Endothelial cell (in vitro differentiated cells): ENCODE measurements around the gene PODXL. TPM values are rescaled to one million over a fixed set of nuclear protein-coding genes. Genes with fewer than 3 reads are reported as not detected.

Source experiments
- DNase-seq: peaks from one replicate; pipeline ENCODE4 v3.0.0; 2021; ENCODE audit warnings: low spot score
- H3K27ac Mint-ChIP-seq: one replicate; pipeline ENCODE4 v1.8.0; 2021; ENCODE audit warnings: mixed read lengths, inconsistent platforms; ENCODE audit not compliant: unreplicated experiment
- H3K27me3 Mint-ChIP-seq: one replicate; pipeline ENCODE4 v1.8.0; 2021; ENCODE audit warnings: mild to moderate bottlenecking, moderate library complexity, mixed read lengths, inconsistent platforms; ENCODE audit not compliant: unreplicated experiment
- H3K36me3 Mint-ChIP-seq: one replicate; pipeline ENCODE4 v1.8.0; 2021; ENCODE audit warnings: mild to moderate bottlenecking, low read depth, mixed read lengths, inconsistent platforms; ENCODE audit not compliant: unreplicated experiment
- H3K4me1 Mint-ChIP-seq: one replicate; pipeline ENCODE4 v1.8.0; 2021; ENCODE audit warnings: mild to moderate bottlenecking, mixed read lengths, inconsistent platforms; ENCODE audit not compliant: unreplicated experiment
- H3K4me3 Mint-ChIP-seq: one replicate; pipeline ENCODE4 v1.8.0; 2021; ENCODE audit warnings: mild to moderate bottlenecking, mixed read lengths, inconsistent platforms; ENCODE audit not compliant: unreplicated experiment
- H3K9me3 Mint-ChIP-seq: one replicate; pipeline ENCODE4 v1.8.0; 2021; ENCODE audit warnings: mixed read lengths, inconsistent platforms; ENCODE audit not compliant: unreplicated experiment
- CTCF ChIP-seq: fragments of 200-600 bp; sonication (generic); IDR thresholded peaks from one replicate; pipeline ENCODE4 v1.5.0; 2021; ENCODE audit warnings: antibody characterized with exemption; ENCODE audit not compliant: unreplicated experiment
- total RNA-seq: library from RNA; stranded (reverse); fragmentation: NEBNext Ultra II Directional; extraction: Animal tissue kit (Norgen Biotek cat#: 25700); gene quantifications from one replicate; pipeline ENCODE4 v1.2.1, GENCODE V29; 2021; ENCODE audit not compliant: unreplicated experiment

PODXL gene
- total RNA-seq, 1 donor from 2014 or later: 302 TPM

GRCh38 chr7:131591687-131592319, 35.4 kb upstream of the PODXL start:
- TF ChIP-seq CTCF: no peak
- no peak for DNase-seq
- Mint-ChIP-seq H3K27ac (no peak overlapping the region), H3K4me3 (no peak overlapping the region), H3K4me1 (peaks cover 3% of the 10 kb centered on the region), H3K36me3 (no peaks in the 10 kb centered on the region), H3K27me3 (peaks cover 3% of the 10 kb centered on the region), H3K9me3 (no peaks in the 10 kb centered on the region)

GRCh38 chr7:131587315-131587923, 31.0 kb upstream of the PODXL start:
- H3K27ac Mint-ChIP-seq: no peak overlapping the region
- H3K9me3 Mint-ChIP-seq: no peaks in the 10 kb centered on the region
- H3K27me3 Mint-ChIP-seq: peaks cover 3% of the 10 kb centered on the region
- no peak overlapping the region for H3K4me3 Mint-ChIP-seq
- H3K4me1 Mint-ChIP-seq: peaks cover 9% of the 10 kb centered on the region
- H3K36me3 Mint-ChIP-seq: no peaks in the 10 kb centered on the region
- DNase-seq: no peak
- TF ChIP-seq CTCF: no peak

GRCh38 chr7:131586759-131587158, 30.3 kb upstream of the PODXL start:
- Mint-ChIP-seq H3K27ac (no peak overlapping the region), H3K9me3 (no peaks in the 10 kb centered on the region), H3K4me3 (no peak overlapping the region), H3K36me3 (no peaks in the 10 kb centered on the region), H3K27me3 (peaks cover 3% of the 10 kb centered on the region), H3K4me1 (peaks cover 12% of the 10 kb centered on the region)
- DNase-seq: no peak
- TF ChIP-seq CTCF: no peak

GRCh38 chr7:131586259-131586658, 29.8 kb upstream of the PODXL start:
- Mint-ChIP-seq H3K4me3 (no peak overlapping the region), H3K27me3 (peaks cover 3% of the 10 kb centered on the region), H3K36me3 (no peaks in the 10 kb centered on the region), H3K27ac (no peak overlapping the region), H3K4me1 (peaks cover 15% of the 10 kb centered on the region), H3K9me3 (no peaks in the 10 kb centered on the region)
- no peak for DNase-seq
- no peak for TF ChIP-seq CTCF

GRCh38 chr7:131583430-131583829, 27.0 kb upstream of the PODXL start:
- DNase-seq: no peak
- Mint-ChIP-seq H3K27me3 (no peaks in the 10 kb centered on the region), H3K4me1 (peaks cover 16% of the 10 kb centered on the region), H3K27ac (no peak overlapping the region), H3K36me3 (no peaks in the 10 kb centered on the region), H3K9me3 (no peaks in the 10 kb centered on the region), H3K4me3 (no peak overlapping the region)
- TF ChIP-seq CTCF: no peak
